Activated T-helper 1 cell treated with anti-CD3 and anti-CD28 coated beads, Interleukin-12 subunit alpha, Interleukin-12 subunit beta, Interleukin-2, Interleukin-4 antibody, amounts not matched to agents 30 ng/mL and 10 ng/mL and 1 ng/mL, durations not matched to agents 14 hours and 24 hours and 36 hours (primary cell): ENCODE data around the gene TMEM63A. TPM values are rescaled to one million over a fixed set of nuclear protein-coding genes. Genes with fewer than 3 reads are reported as not detected.

Experiments
- DNase-seq: peaks from one replicate; pipeline ENCODE4 v3.0.0; 2021; ENCODE audit warnings: low spot score
- H3K27ac Mint-ChIP-seq: one replicate; pipeline ENCODE4 v1.8.0; 2021; ENCODE audit warnings: mild to moderate bottlenecking, mixed read lengths
- H3K27me3 Mint-ChIP-seq: one replicate; pipeline ENCODE4 v1.8.0; 2022; ENCODE audit warnings: mild to moderate bottlenecking, moderate library complexity, mixed read lengths; ENCODE audit not compliant: insufficient read depth
- H3K36me3 Mint-ChIP-seq: one replicate; pipeline ENCODE4 v1.8.0; 2021; ENCODE audit warnings: low read depth, mixed read lengths
- H3K4me1 Mint-ChIP-seq: one replicate; pipeline ENCODE4 v1.8.0; 2021; ENCODE audit warnings: low read depth, mixed read lengths
- H3K4me3 Mint-ChIP-seq: one replicate; pipeline ENCODE4 v1.8.0; 2021; ENCODE audit warnings: mild to moderate bottlenecking, moderate library complexity, mixed read lengths
- H3K9me3 Mint-ChIP-seq: one replicate; pipeline ENCODE4 v1.8.0; 2021; ENCODE audit warnings: mixed read lengths
- intact Hi-C: fragments of 100-400 bp; cut with micrococcal nuclease; formaldehyde crosslinking; loops from one replicate; pipeline ENCODE4 v1.15.1; 2024
- total RNA-seq: library from RNA; stranded (reverse); gene quantifications from 2 replicates; pipeline ENCODE4 v1.2.3, GENCODE V29; 2022

TMEM63A gene
- total RNA-seq, 1 donor from 2014 or later = 23.4 TPM

DNA sequence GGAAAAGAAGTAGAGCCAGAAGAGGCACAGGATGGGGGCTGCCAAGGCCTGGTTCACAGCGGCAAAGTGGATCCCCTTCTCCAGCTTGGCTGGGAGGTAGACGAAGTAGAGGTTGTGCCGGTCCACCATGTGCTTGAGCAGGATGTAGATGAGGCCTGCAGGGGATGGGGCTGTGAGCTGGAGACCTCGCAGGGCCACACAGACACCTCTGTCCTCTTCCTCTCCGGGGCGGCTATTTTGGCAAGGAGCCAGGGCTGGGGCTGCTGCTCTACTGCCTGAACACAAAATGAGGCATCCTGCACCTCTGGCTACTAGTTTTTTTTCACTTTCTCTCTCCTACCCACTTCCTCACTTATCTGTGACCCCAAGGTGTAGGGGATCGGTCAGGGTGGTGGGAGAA, 32.3 kb downstream of the TMEM63A start:
- H3K27ac Mint-ChIP-seq = no peak overlapping the region
- no peak overlapping the region for H3K4me3 Mint-ChIP-seq
- no peaks in the 10 kb centered on the region for H3K9me3 Mint-ChIP-seq
- DNase-seq = no peak
- peaks cover 45% of the 10 kb centered on the region for H3K36me3 Mint-ChIP-seq
- no peaks in the 10 kb centered on the region for H3K27me3 Mint-ChIP-seq
- intact Hi-C loops = loop anchor here (5.0 kb wide), 1 partner anchor 62 kb away; no protein-coding TSS in a partner anchor
- H3K4me1 Mint-ChIP-seq = peaks cover 22% of the 10 kb centered on the region

DNA sequence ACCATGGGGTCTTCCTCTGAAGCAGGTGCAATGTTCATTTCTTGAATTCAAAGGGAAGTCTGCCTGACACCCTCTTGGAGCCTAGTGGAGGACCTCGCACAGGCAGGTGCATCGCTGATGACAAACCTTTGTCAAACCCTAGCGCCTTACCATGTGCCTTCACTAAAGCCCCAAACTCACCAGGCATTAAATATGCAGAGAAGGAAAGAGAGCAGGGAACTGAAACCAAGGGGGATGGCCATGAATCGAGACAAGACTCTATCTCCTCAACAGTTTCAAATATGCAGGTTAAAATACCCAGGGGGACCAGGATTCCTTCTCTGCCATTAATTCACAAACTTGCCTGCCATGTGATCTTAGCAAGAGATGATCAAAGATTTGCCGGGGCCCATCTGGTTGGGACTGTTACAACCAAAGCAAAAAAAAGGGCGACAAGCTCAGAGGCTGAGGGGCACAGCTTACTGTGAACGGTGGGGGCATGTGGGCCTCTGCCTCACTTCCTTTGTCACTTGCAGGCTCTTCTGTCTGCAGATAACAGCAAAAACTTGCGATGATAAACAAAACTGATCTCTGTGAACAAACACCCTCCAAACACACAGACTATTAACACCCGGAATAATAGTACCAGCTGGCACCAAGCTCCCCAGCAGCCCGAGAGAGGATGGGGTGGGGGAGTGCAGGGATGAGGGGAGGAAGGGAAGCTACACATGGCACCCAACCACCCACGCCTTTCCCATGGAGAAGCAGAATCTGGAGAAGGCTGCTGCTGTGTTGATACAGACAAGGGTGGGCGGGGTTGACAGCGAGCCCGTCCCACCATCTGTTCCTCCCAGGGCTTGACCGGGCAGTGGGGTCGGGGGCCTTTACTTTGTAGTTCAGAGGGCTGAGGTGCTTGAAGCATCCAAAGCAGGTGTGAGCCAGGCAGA, 33.9 kb downstream of the TMEM63A start:
- Mint-ChIP-seq H3K9me3 (no peaks in the 10 kb centered on the region), H3K27me3 (no peaks in the 10 kb centered on the region), H3K27ac (no peak overlapping the region), H3K4me3 (no peak overlapping the region), H3K4me1 (peaks cover 22% of the 10 kb centered on the region), H3K36me3 (peaks cover 34% of the 10 kb centered on the region)
- no peak for DNase-seq
- intact Hi-C loops = no loop called here

DNA sequence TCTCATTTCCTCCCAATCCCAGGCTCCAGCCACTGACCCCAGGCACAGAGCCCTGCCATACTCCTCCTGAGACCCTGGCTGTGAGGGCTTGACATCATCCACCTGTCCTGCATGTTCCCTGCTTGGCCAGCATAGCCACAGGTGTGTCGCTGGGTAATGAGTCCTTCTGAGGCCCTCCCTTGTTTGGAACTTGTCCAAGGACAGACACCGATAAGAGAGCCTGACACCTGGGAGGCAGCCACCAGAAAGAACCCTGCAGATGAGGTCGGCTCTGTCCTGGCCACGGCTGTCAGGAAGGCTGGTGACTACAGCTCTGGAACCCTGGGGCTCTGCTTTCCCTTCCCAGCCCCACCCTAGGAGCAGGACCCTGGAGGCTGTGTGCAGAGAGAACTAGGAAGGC, 34.6 kb downstream of the TMEM63A start:
- Mint-ChIP-seq H3K4me3 (no peak overlapping the region), H3K9me3 (no peaks in the 10 kb centered on the region), H3K4me1 (peaks cover 20% of the 10 kb centered on the region), H3K36me3 (peaks cover 31% of the 10 kb centered on the region), H3K27me3 (no peaks in the 10 kb centered on the region), H3K27ac (no peak overlapping the region)
- DNase-seq = no peak
- intact Hi-C loops = no loop called here

DNA sequence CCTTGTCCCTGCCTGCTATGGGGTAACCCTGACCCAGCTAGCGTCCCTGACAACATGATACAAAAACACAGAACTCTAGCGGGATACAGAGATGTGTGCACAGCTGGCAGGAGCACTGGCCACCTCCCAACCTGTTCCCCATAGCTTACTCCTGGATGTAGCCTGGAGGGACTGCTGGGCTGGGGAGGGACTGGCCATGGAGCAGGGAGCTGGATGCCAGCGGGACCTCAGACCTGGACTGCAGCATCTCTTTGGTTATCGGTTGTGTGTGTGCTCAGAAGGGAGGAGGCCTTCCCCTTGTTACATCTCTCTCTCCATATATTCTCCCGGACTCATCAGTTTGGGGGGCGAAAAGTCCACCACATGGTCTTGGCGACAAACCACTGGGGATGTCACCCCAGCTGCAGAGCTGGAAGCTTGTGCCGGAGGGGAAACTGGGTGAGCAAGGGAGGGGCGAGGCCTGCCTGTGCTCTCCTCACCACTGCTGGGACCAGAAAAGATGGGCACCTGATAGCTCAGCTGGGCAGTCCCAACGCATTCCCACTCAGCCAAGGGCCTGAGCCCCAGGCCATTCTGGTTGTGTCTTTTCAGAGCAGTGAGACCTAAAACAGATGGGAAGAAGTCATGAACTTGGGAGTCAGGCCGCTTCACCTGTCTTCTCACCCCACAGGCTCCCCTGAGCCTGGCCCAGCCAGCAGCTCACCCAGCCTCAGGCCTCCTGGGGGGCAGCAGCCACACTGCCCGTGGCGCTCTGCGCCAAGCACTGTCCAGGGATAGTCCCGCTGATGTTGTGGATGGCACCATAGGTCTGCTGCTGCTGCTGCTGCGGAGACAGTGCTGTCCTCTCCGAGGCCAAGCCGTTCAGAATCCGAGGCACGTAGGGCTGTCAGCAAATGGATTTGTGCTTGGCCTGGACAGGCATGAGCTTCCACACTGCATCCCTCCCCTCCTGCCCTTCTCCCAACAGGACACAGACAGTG, 35.6 kb downstream of the TMEM63A start:
- Mint-ChIP-seq H3K4me3 (no peak overlapping the region), H3K36me3 (peaks cover 23% of the 10 kb centered on the region), H3K4me1 (peaks cover 10% of the 10 kb centered on the region), H3K9me3 (no peaks in the 10 kb centered on the region), H3K27ac (no peak overlapping the region), H3K27me3 (no peaks in the 10 kb centered on the region)
- DNase-seq = no peak
- intact Hi-C loops = no loop called here

DNA sequence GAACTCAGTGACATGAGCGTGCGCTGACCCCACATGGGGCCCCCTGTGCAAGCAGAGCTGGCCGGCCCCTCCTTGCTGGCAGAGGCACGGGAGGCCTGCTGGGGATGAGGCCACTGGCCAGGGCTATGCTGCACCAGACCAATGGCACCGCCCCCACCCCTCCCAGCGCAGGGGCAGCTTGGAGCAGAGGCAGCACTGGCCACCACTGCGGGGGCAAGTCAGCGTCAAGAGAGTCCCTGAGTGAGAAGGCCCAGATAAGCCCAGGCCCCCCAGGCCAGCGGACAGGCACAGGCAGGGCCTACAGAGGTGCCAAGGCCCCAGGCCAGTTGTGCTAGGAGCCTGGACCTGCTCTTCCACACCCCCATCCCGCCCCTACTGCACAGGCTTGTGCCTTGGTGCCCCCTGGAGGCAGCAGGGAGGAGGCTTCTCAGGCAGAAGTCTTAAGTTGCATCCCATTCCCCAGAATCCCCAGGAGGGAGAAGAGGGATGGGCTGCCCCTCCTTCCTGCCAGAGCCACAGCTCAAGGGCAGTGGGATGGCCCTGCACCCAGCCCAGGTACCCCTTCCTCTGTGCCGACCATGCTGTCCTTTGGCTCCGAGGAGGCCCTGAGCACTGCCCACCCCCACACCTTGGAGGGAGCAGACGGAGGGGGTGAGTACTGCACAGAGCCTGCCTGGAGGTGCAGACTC, 36.5 kb downstream of the TMEM63A start:
- intact Hi-C loops = no loop called here
- Mint-ChIP-seq H3K27me3 (no peaks in the 10 kb centered on the region), H3K27ac (no peak overlapping the region), H3K4me1 (peaks cover 9% of the 10 kb centered on the region), H3K4me3 (no peak overlapping the region), H3K9me3 (no peaks in the 10 kb centered on the region), H3K36me3 (peaks cover 22% of the 10 kb centered on the region)
- no peak for DNase-seq

DNA sequence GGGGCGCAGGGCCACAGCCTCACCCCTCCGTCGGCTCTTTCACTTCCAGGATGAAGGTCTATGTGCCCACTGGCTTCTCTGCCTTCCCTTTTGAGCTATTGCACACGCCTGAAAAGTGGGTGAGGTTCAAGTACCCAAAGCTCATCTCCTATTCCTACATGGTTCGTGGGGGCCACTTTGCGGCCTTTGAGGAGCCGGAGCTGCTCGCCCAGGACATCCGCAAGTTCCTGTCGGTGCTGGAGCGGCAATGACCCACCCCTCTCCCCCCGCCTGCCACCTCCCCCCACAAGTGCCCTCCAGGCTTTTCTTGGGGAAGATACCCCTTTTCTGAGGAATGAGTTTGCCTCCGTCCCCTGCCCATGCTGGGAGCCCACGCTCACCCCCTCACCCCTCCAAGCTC, 37.1 kb downstream of the TMEM63A start:
- intact Hi-C loops = no loop called here
- Mint-ChIP-seq H3K9me3 (no peaks in the 10 kb centered on the region), H3K4me3 (no peak overlapping the region), H3K27me3 (no peaks in the 10 kb centered on the region), H3K27ac (no peak overlapping the region), H3K36me3 (peaks cover 22% of the 10 kb centered on the region), H3K4me1 (peaks cover 9% of the 10 kb centered on the region)
- DNase-seq = no peak

DNA sequence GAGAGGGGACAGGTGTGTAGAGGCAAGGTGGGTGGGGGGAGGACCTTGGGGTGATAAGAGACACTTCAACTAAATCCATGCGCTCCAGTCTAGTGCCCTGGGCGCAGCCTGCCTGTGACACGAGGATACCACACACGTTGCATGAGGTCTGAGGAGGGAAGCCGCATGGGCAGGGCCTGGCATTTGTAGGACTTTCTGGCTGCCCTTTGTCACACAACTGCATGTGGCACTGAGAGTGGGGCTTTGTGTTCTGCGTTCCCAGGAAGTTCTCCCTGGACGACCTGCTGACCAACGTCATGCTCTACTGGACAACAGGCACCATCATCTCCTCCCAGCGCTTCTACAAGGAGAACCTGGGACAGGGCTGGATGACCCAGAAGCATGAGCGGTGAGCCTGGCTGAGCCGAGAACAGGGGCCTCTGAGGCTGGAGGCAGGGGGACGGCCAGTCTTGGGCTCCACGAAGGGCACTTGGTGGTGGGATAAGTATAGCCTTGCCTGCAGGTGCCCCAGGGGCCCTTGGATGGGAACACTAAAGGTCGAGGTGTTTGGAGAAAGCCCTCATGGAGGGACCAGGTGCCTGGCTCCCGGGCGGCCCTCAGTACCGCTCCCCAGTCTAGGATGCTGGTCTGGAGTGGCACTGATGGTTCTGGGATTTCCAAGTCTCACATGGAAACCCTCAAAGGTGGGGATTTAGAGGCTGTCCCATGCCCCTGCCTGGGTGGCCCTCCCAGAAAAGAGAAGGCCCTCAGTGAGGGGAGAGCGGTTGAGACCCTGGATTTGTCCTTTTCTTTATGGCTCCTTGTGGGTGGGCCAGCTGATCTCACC, 37.7 kb downstream of the TMEM63A start:
- Mint-ChIP-seq H3K27me3 (no peaks in the 10 kb centered on the region), H3K4me1 (peaks cover 9% of the 10 kb centered on the region), H3K4me3 (no peak overlapping the region), H3K36me3 (peaks cover 18% of the 10 kb centered on the region), H3K9me3 (no peaks in the 10 kb centered on the region), H3K27ac (no peak overlapping the region)
- no peak for DNase-seq
- intact Hi-C loops = no loop called here

- no peaks in the 10 kb centered on the region for H3K27me3 Mint-ChIP-seq
- no peak overlapping the region for H3K4me3 Mint-ChIP-seq
- intact Hi-C loops = no loop called here
- no peaks in the 10 kb centered on the region for H3K9me3 Mint-ChIP-seq
- H3K4me1 Mint-ChIP-seq = peaks cover 5% of the 10 kb centered on the region
- H3K27ac Mint-ChIP-seq = no peak overlapping the region
- H3K36me3 Mint-ChIP-seq = peaks cover 15% of the 10 kb centered on the region
- no peak for DNase-seq
These were observed 38.8 kb downstream of the TMEM63A start for GRCh38 chr1:225843426-225843795.

DNA sequence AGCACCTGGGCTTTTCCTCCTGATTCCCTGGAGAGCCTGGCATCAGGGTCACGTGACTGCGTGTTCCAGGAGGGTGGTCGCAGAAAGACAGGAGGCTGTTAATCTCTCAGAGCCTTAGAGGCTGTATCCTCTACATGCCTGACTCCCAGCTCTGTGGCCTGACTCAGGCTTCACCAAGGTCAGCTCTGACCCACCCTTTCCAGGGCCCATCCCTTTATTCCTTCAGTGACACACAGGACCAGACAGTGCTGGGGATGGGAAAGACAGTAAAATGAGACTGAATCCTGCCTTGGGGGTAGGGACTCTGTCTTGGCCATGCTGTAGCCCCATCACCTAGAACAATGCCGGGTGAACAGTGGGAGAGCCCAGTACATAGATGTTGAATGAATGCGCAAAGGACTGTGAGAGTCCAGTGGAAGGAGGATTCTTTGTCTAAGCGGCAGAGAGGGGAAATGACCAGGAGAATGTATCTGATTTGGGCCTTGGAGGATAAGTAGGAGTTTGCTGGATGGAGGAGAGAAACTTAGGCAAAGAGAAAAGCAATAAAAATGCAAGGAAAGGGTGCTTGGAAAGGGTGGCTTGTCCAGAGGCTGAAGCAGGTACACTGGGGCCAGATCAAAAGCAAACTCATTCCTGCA, 39.3 kb downstream of the TMEM63A start:
- DNase-seq = no peak
- H3K36me3 Mint-ChIP-seq = peaks cover 10% of the 10 kb centered on the region
- intact Hi-C loops = no loop called here
- peaks cover under 1% of the 10 kb centered on the region for H3K4me1 Mint-ChIP-seq
- no peaks in the 10 kb centered on the region for H3K27me3 Mint-ChIP-seq
- no peaks in the 10 kb centered on the region for H3K9me3 Mint-ChIP-seq
- H3K27ac Mint-ChIP-seq = no peak overlapping the region
- no peak overlapping the region for H3K4me3 Mint-ChIP-seq

- no peaks in the 10 kb centered on the region for H3K4me1 Mint-ChIP-seq
- no peak overlapping the region for H3K27ac Mint-ChIP-seq
- intact Hi-C loops = no loop called here
- no peaks in the 10 kb centered on the region for H3K27me3 Mint-ChIP-seq
- DNase-seq = no peak
- H3K4me3 Mint-ChIP-seq = no peak overlapping the region
- H3K36me3 Mint-ChIP-seq = peaks cover 8% of the 10 kb centered on the region
- no peaks in the 10 kb centered on the region for H3K9me3 Mint-ChIP-seq
These were observed 40.1 kb downstream of the TMEM63A start for GRCh38 chr1:225842074-225842473.

DNA sequence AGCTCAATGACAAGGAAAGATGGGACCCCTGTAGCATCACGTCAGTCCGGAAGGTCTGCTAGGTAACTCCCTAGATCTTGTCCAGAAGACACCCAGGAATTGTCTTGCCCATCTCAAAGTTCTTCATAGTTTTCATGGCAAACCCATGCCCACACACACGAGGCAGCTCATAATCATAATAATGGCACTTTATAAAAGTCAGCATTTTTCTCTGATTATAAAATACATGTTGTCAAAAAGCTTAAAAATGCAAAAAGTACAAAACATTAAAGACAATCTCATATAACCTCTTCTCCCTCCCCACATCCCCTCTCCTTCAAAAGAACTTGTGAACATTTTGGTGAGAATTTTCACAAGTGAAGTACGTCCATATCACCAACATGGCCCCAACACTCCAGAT, 41.5 kb downstream of the TMEM63A start:
- H3K9me3 Mint-ChIP-seq = no peaks in the 10 kb centered on the region
- no peak for DNase-seq
- intact Hi-C loops = no loop called here
- no peaks in the 10 kb centered on the region for H3K36me3 Mint-ChIP-seq
- H3K27me3 Mint-ChIP-seq = no peaks in the 10 kb centered on the region
- no peak overlapping the region for H3K27ac Mint-ChIP-seq
- no peaks in the 10 kb centered on the region for H3K4me1 Mint-ChIP-seq
- H3K4me3 Mint-ChIP-seq = no peak overlapping the region

- Mint-ChIP-seq H3K9me3 (no peaks in the 10 kb centered on the region), H3K27me3 (no peaks in the 10 kb centered on the region), H3K4me3 (no peak overlapping the region), H3K27ac (no peak overlapping the region), H3K36me3 (no peaks in the 10 kb centered on the region), H3K4me1 (no peaks in the 10 kb centered on the region)
- intact Hi-C loops = no loop called here
- DNase-seq = no peak
These were observed 42.0 kb downstream of the TMEM63A start for GRCh38 chr1:225840223-225840610.
